K562 (cell line): Measurements from ENCODE around the gene USP14. TPM values are rescaled to one million over a fixed set of nuclear protein-coding genes. Genes with fewer than 3 reads are reported as not detected.

Experiments
- ATAC-seq: fragments of 200-7000 bp; cut with Tn5 transposase; 3 replicates; pipeline ENCODE4 v1.9.1; 2020; ENCODE audit warnings: moderate library complexity
- BruUV-seq: library from RNA; stranded (reverse); fragments of 400-500 nt; replicated peaks from 2 replicates; lab custom pipeline; 2021; lab: Mats Ljungman, UMichigan
- CTCF ChIA-PET: fragments of 300-600 bp; formaldehyde crosslinking; extraction: SDS; loops from one replicate; lab custom pipeline; 2021; ENCODE audit warnings: low intra/inter-chr PET ratio; lab: Yijun Ruan, JAX
- POLR2A ChIA-PET: fragments of 300-600, 350-650 bp; sonication (Branson Sonifier 250); formaldehyde crosslinking; extraction: SDS; loops from one replicate; lab custom pipeline; 2021; ENCODE audit warnings: antibody characterized with exemption, inconsistent platforms; lab: Yijun Ruan, JAX
- DNase-seq, 4 experiments: peaks; one replicate each; pipeline versions ENCODE4 v3.0.0 to v3.0.0-alpha.2; 2011 to 2018; ENCODE audit warnings: low spot score in 3 of 4, mixed read lengths in 3 of 4; ENCODE audit errors: extremely low read depth in 1 of 4
- FAIRE-seq: peaks from 2 replicates; lab custom pipeline; 2011; peaks lifted over from hg19 to GRCh38; lab: Jason Lieb, UNC
- H2AFZ ChIP-seq: 2 replicates; pipeline ENCODE4 v1.6.0; 2011; ENCODE audit warnings: low read depth, low read length, control low read depth, inconsistent platforms
- H3K27ac ChIP-seq: fragments of 200-600 bp; 3 replicates; pipeline ENCODE4 v1.8.0; 2011; ENCODE audit warnings: low read depth, mild to moderate bottlenecking, control low read depth, inconsistent platforms, low read length, moderate library complexity, mixed read lengths; ENCODE audit errors: extremely low read depth
- H3K27me3 ChIP-seq, 2 experiments: fragments of 300-600 bp in 1 of 2; 2 replicates in 1 of 2; 3 replicates in 1 of 2; pipeline versions ENCODE4 v1.6.0 to v1.8.0; 2011; ENCODE audit warnings: inconsistent platforms in 2 of 2, low read length in 2 of 2, mild to moderate bottlenecking in 1 of 2, mixed read lengths in 1 of 2, moderate library complexity in 1 of 2; ENCODE audit not compliant: control insufficient read depth in 2 of 2, insufficient read depth in 2 of 2
- H3K36me3 ChIP-seq: fragments of 300-600 bp; 3 replicates; pipeline ENCODE4 v1.8.0; 2011; ENCODE audit warnings: mild to moderate bottlenecking, low read length, inconsistent platforms; ENCODE audit not compliant: control insufficient read depth, insufficient read depth
- H3K4me1 ChIP-seq, 2 experiments: fragments of 200-600 bp in 1 of 2; replicated peaks in 1 of 2; 2 replicates in 1 of 2; 3 replicates in 1 of 2; pipeline versions ENCODE4 v1.5.1 to v1.8.0; 2011; ENCODE audit warnings: inconsistent platforms in 2 of 2, low read length in 2 of 2, mild to moderate bottlenecking in 1 of 2, mixed read lengths in 1 of 2, moderate library complexity in 1 of 2; ENCODE audit not compliant: control insufficient read depth in 2 of 2, insufficient read depth in 2 of 2
- H3K4me2 ChIP-seq: 2 replicates; pipeline ENCODE4 v1.6.1; 2011; ENCODE audit warnings: low read length, control low read depth, inconsistent platforms, mixed read lengths; ENCODE audit not compliant: insufficient read depth
- H3K4me3 ChIP-seq: fragments of 200-600 bp; sonication (generic), shearing (Covaris generic); 2 replicates; pipeline ENCODE4 v1.5.1; 2016; ENCODE audit warnings: control low read depth, inconsistent platforms
- H3K79me2 ChIP-seq: fragments of 200-600 bp; 3 replicates; pipeline ENCODE4 v1.8.0; 2011; ENCODE audit warnings: low read length, inconsistent platforms; ENCODE audit not compliant: control insufficient read depth, insufficient read depth
- H3K9ac ChIP-seq, 2 experiments: 2 replicates each; pipeline versions ENCODE4 v1.6.0 to v1.6.1; 2011; ENCODE audit warnings: low read depth in 2 of 2, low read length in 2 of 2, control low read depth in 1 of 2, inconsistent platforms in 1 of 2, mild to moderate bottlenecking in 1 of 2, mixed read lengths in 1 of 2; ENCODE audit not compliant: insufficient read depth in 1 of 2
- H3K9me1 ChIP-seq: one replicate; pipeline ENCODE4 v1.6.0; 2011; ENCODE audit warnings: inconsistent platforms, mild to moderate bottlenecking, low read length, moderate library complexity; ENCODE audit not compliant: control insufficient read depth, insufficient read depth
- H3K9me3 ChIP-seq: replicated peaks from 2 replicates; pipeline ENCODE4 v1.5.1; 2011; ENCODE audit warnings: low read depth, low read length, inconsistent platforms; ENCODE audit not compliant: control insufficient read depth, insufficient read depth
- H4K20me1 ChIP-seq: replicated peaks from 2 replicates; pipeline ENCODE4 v1.6.1; 2011; ENCODE audit warnings: low read length, inconsistent platforms, mixed read lengths; ENCODE audit not compliant: control insufficient read depth, insufficient read depth
- ATF3 ChIP-seq, 2 experiments: fragments of 450-650 bp in 1 of 2; sonication (generic) in 1 of 2; formaldehyde crosslinking in 1 of 2; IDR thresholded peaks in 1 of 2; conservative IDR thresholded peaks in 1 of 2; 2 replicates each; pipeline versions ENCODE4 v1.6.1 to v1.8.1; 2016 to 2023; ENCODE audit warnings: mild to moderate bottlenecking in 2 of 2, moderate library complexity in 2 of 2, inconsistent platforms in 1 of 2, missing genetic modification reagents in 1 of 2
- CEBPG ChIP-seq, 3 experiments: fragments of 200-800 bp in 1 of 3; sonication (Bioruptor generic) in 1 of 3; sonication (generic) in 1 of 3; formaldehyde crosslinking in 1 of 3; IDR thresholded peaks in 2 of 3; conservative IDR thresholded peaks in 1 of 3; 2 replicates each; pipeline versions ENCODE4 v1.6.1 to v1.8.0; 2016 to 2022; ENCODE audit warnings: missing compliant biosample characterization in 2 of 3, missing genetic modification characterization in 2 of 3, mild to moderate bottlenecking in 1 of 3, missing genetic modification reagents in 1 of 3
- CTCF ChIP-seq, 3 experiments: IDR thresholded peaks in 2 of 3; conservative IDR thresholded peaks in 1 of 3; 2 replicates each; pipeline ENCODE4 v1.5.1; 2011 to 2012; ENCODE audit warnings: low read length in 3 of 3, mild to moderate bottlenecking in 3 of 3, control low read depth in 2 of 3, improper control_type of control experiment in 1 of 3, inconsistent platforms in 1 of 3, low read depth in 1 of 3, mixed read lengths in 1 of 3, moderate library complexity in 1 of 3; ENCODE audit not compliant: insufficient read depth in 2 of 3
- E2F6 ChIP-seq, 2 experiments: IDR thresholded peaks; 2 replicates each; pipeline ENCODE4 v1.6.1; 2011; ENCODE audit warnings: borderline replicate concordance in 1 of 2, control low read depth in 1 of 2, low read depth in 1 of 2, low read length in 1 of 2, mild to moderate bottlenecking in 1 of 2, mixed read lengths in 1 of 2, moderate library complexity in 1 of 2; ENCODE audit not compliant: insufficient read depth in 1 of 2, insufficient read length in 1 of 2, poor library complexity in 1 of 2, severe bottlenecking in 1 of 2; ENCODE audit errors: extremely low read depth in 1 of 2
- ESRRB ChIP-seq: fragments of 250-450 bp; sonication (Bioruptor Pico); IDR thresholded peaks from 2 replicates; pipeline ENCODE4 v1.5.0; 2020; ENCODE audit warnings: mild to moderate bottlenecking, moderate library complexity, borderline replicate concordance
- NELFE ChIP-seq: IDR thresholded peaks from 2 replicates; pipeline ENCODE4 v1.6.1; 2011; ENCODE audit warnings: mild to moderate bottlenecking; ENCODE audit not compliant: insufficient read depth, insufficient read length
- POLR2B ChIP-seq: fragments of 450-650 bp; IDR thresholded peaks from 2 replicates; pipeline ENCODE4 v1.6.1; 2018; ENCODE audit warnings: low read depth; ENCODE audit not compliant: partially characterized antibody
- ZNF146 ChIP-seq: IDR thresholded peaks from one replicate; pipeline ENCODE4 v1.6.1; 2018; ENCODE audit warnings: missing compliant biosample characterization; ENCODE audit not compliant: unreplicated experiment
- ZNF354B ChIP-seq: fragments of 250-450 bp; sonication (Bioruptor Pico); IDR thresholded peaks from 2 replicates; pipeline ENCODE4 v1.4.0; 2020
- ZNF589 ChIP-seq: fragments of 200-800 bp; sonication (Bioruptor generic); IDR thresholded peaks from 2 replicates; pipeline ENCODE4 v1.6.1; 2016; ENCODE audit warnings: low read depth, missing genetic modification characterization, missing compliant biosample characterization
- WGBS: fragments of 100-300 bp; shearing (Covaris generic); methylation state at CpG from one replicate; pipeline ENCODE4 v1.1.6; 2016; ENCODE audit warnings: low coverage, mixed read lengths; ENCODE audit not compliant: insufficient coverage; ENCODE audit errors: missing lambda C conversion rate; 5-methylcytosine and 5-hydroxymethylcytosine counted together
- in situ Hi-C: fragments of 300-500 bp; cut with MboI; formaldehyde crosslinking; loops from 4 replicates; pipeline ENCODE4 v1.15.0; 2018; ENCODE audit warnings: inconsistent platforms, mixed read lengths
- intact Hi-C: fragments of 100-400 bp; cut with micrococcal nuclease; formaldehyde crosslinking; loops from 2 replicates; pipeline ENCODE4 v1.14.2; 2022
- polyA plus RNA-seq, 8 experiments: library from polyadenylated mRNA; depleted of rRNA in 4 of 8; stranded (reverse) in 5 of 8; unstranded in 3 of 8; fragments of >200 nt; fragmentation: Nextera tagmentation in 2 of 8; fragmentation: Illumina TruSeq in 1 of 8; extraction: Ambion mirVana in 2 of 8; extraction: Trizol in 1 of 8; gene quantifications; 2 replicates each; pipeline versions ENCODE4 v1.2.1 to v1.2.3, GENCODE V29; 2011 to 2014; ENCODE audit warnings: inconsistent platforms in 1 of 8, missing spikeins in 1 of 8
- total RNA-seq, 7 experiments: library from RNA; depleted of rRNA in 6 of 7; stranded (reverse); fragments of >200 nt in 6 of 7; fragmentation: Illumina TruSeq in 2 of 7; extraction: Trizol in 2 of 7; gene quantifications; 2 replicates each; pipeline versions ENCODE4 v1.2.1 to v1.2.3, GENCODE V29; 2011 to 2021; ENCODE audit warnings: low replicate concordance in 1 of 7

The USP14 gene
- total and polyA plus RNA-seq, 9 of the 15 experiments (the other 6 are each of a cell fraction or from before 2014, with no cell fraction given): 18.7 to 129 (median 40.3) TPM

- ATAC-seq: no peak
These were observed 53.2 kb downstream of the USP14 start for GRCh38 chr18:211582-211981.

GRCh38 chr18:212780-213179 is 54.4 kb downstream of the USP14 start:
- Histone ChIP-seq H3K4me3 (no peak overlapping the region), H3K9ac (no peak overlapping the region), H2AFZ (no peak overlapping the region), H3K9me1 (no peaks in the 10 kb centered on the region), H3K4me2 (no peak overlapping the region), H3K79me2 (peaks cover 5% of the 10 kb centered on the region; the same call in 1 of the 3 replicates), H3K27ac (no peak overlapping the region), H3K9me3 (no peaks in the 10 kb centered on the region), H3K27me3 (no peaks in the 10 kb centered on the region), H4K20me1 (no peaks in the 10 kb centered on the region), H3K4me1 (no peaks in the 10 kb centered on the region), H3K36me3 (peaks cover 98% of the 10 kb centered on the region)
- CTCF ChIA-PET: no interaction called here
- BruUV-seq: no TSS peak
- 100% methylated on average over 1 of the region's 1 CpG for WGBS
- ATAC-seq: no peak
- intact Hi-C loops (no loop called here), in situ Hi-C loops (no loop called here)
- FAIRE-seq: no peak
- DNase-seq: peak in 2 of 4 experiments; percentile 31 to 33
- POLR2A ChIA-PET: interaction anchor here (1.6 kb wide), 1 partner anchor 29 kb away, joined by 4 read pairs; no protein-coding TSS in a partner anchor
- TF ChIP-seq CEBPG (CRISPR knock-in tag; IDR thresholded peaks at IDR 0.05): no peak
- TF ChIP-seq CEBPG (tag; conservative IDR thresholded peaks at IDR 0.05 in 1 of 2, IDR thresholded peaks at IDR 0.05 in 1 of 2): peak; percentile 48 to 60; a peak in 3 of 4 replicates
- TF ChIP-seq ESRRB (CRISPR knock-in tag): no peak
- no peak for TF ChIP-seq ZNF589
- TF ChIP-seq ZNF146 (CRISPR knock-in tag): no peak
- TF ChIP-seq ATF3 (IDR thresholded peaks at IDR 0.05): peak; percentile 28; the same call in 1 of the 2 replicates
- no peak for TF ChIP-seq ATF3 (CRISPR knock-in tag; conservative IDR thresholded peaks at IDR 0.05)
- peak in 1 of 3 experiments; percentile 21; a peak in 2 of 6 replicates for TF ChIP-seq CTCF (IDR thresholded peaks at IDR 0.05 in 2 of 3, conservative IDR thresholded peaks at IDR 0.05 in 1 of 3; ENCODE audit: insufficient read depth in 2 of 3, low read depth in 1 of 3, low read length in 3 of 3)
- TF ChIP-seq ZNF354B (CRISPR knock-in tag): no peak
- TF ChIP-seq NELFE: no peak

More at GRCh38 chr18:211582-211981, 53.2 kb downstream of the USP14 start:
- H3K27ac ChIP-seq: no peak overlapping the region
- H4K20me1 ChIP-seq: no peaks in the 10 kb centered on the region
- FAIRE-seq (no peak), DNase-seq (no peak)
- H3K9me3 ChIP-seq: no peaks in the 10 kb centered on the region
- H3K36me3 ChIP-seq: peaks cover 95% of the 10 kb centered on the region
- H3K9ac ChIP-seq: no peak overlapping the region
- intact Hi-C loops (no loop called here), in situ Hi-C loops (no loop called here)
- POLR2A ChIA-PET: interaction anchor here (0.6 kb wide), 1 partner anchor 14 kb away, joined by 3 read pairs; no protein-coding TSS in a partner anchor
- H2AFZ ChIP-seq: no peak overlapping the region
- no peaks in the 10 kb centered on the region for H3K27me3 ChIP-seq
- TF ChIP-seq POLR2B: peak; percentile 26
- no peak for TF ChIP-seq E2F6 (IDR thresholded peaks at IDR 0.05; ENCODE audit: borderline replicate concordance in 1 of 2, extremely low read depth in 1 of 2, insufficient read depth in 1 of 2, insufficient read length in 1 of 2, low read depth in 1 of 2, low read length in 1 of 2, poor library complexity in 1 of 2, severe bottlenecking in 1 of 2)
- no peak overlapping the region for H3K4me3 ChIP-seq
- H3K9me1 ChIP-seq: no peaks in the 10 kb centered on the region
- CTCF ChIA-PET: no interaction called here
- H3K4me1 ChIP-seq: no peaks in the 10 kb centered on the region
- BruUV-seq: TSS peak; percentile 33
- H3K79me2 ChIP-seq: peaks cover 5% of the 10 kb centered on the region; the same call in 1 of the 3 replicates
- no peak overlapping the region for H3K4me2 ChIP-seq
